ENCODE data around the gene APPBP2. TPM values are rescaled to one million over a fixed set of nuclear protein-coding genes. Genes with fewer than 3 reads are reported as not detected.
"Not testable (repeated sequence)": the region's sequence is repeated elsewhere in the genome, so short reads cannot be mapped to it uniquely, and the experiment has no call there.

APPBP2 gene
- polyA plus RNA-seq, 1 donor (not counting 4 experiments of a cell fraction or from before 2014, with no cell fraction given), result 21.1 TPM

DNA sequence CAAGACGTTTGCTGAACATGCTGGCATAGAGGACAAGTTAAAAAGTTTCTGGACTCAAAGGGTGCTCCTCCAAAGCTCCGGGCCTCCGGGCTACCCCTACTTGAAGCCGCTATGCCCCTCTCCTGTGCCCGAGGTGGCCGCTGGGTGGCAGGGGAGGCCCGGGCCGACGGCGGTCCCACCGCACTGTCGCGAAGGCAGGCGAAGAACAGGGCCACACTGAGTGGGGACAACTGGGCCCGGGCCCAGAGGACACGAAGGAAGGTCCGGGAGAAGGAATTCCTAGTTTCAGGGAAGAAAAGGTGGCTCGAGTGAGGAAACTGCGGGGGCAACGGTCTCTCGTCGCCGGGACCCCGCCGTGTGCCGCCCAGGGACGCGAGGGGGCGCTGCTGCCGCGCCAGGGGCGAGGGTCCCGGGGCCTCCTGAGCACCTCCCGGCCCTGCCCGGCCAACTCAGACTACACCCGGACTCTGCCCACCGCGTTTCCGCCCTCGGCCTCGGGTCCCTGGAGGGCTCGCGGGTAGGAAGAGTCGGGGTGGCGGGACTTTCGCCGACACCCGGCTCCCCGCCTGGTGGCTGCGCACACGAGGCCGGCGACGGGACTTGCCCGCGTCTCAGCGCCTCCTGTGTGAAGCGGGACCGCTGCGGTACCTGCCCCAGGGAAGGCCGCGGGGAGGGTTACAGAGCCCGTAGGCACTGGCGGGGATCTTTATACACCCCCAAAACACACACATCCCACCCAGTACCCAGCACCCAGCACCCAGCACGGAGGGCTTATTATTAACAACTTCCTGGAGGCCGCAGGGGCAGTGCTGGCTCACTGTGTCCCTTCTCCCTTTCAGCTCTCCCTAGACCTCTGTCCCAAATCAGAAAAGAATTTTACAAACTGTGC is 104.5 kb downstream of the APPBP2 start:
- peaks cover 5% of the 10 kb centered on the region for H3K4me1 ChIP-seq (ENCODE audit: control insufficient read depth, extremely low read depth, insufficient read depth, low read length)
- H3K27ac ChIP-seq (ENCODE audit: control insufficient read depth, insufficient read depth, low read length), result no peak overlapping the region
- H3K9me1 ChIP-seq (ENCODE audit: control insufficient read depth, extremely low read depth, insufficient read depth, low read length), result no peaks in the 10 kb centered on the region
- DNase-seq (ENCODE audit: low read depth, low spot score) (no peak), FAIRE-seq (no peak)
- TF ChIP-seq, protein P1, sequence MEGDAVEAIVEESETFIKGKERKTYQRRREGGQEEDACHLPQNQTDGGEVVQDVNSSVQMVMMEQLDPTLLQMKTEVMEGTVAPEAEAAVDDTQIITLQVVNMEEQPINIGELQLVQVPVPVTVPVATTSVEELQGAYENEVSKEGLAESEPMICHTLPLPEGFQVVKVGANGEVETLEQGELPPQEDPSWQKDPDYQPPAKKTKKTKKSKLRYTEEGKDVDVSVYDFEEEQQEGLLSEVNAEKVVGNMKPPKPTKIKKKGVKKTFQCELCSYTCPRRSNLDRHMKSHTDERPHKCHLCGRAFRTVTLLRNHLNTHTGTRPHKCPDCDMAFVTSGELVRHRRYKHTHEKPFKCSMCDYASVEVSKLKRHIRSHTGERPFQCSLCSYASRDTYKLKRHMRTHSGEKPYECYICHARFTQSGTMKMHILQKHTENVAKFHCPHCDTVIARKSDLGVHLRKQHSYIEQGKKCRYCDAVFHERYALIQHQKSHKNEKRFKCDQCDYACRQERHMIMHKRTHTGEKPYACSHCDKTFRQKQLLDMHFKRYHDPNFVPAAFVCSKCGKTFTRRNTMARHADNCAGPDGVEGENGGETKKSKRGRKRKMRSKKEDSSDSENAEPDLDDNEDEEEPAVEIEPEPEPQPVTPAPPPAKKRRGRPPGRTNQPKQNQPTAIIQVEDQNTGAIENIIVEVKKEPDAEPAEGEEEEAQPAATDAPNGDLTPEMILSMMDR (optimal IDR thresholded peaks at IDR 0.05 in 1 of 3, IDR thresholded peaks at IDR 0.05 in 1 of 3, conservative IDR thresholded peaks at IDR 0.05 in 1 of 3; ENCODE audit: extremely low read depth in 1 of 3, insufficient read depth in 2 of 3, low read length in 3 of 3), result peak; percentile 67 to 87 (median 78)
- TF ChIP-seq EZH2 (IDR thresholded peaks at IDR 0.05; ENCODE audit: low read length), result no peak
- no peaks in the 10 kb centered on the region for H4K20me1 ChIP-seq (ENCODE audit: control insufficient read depth, extremely low read depth, insufficient read depth, low read length)
- H3K9me3 ChIP-seq (ENCODE audit: control insufficient read depth, low read depth, low read length), result no peaks in the 10 kb centered on the region
- H3K4me2 ChIP-seq (ENCODE audit: control insufficient read depth, extremely low read depth, insufficient read depth, low read depth, low read length), result peak overlapping the region; percentile 90
- dilution Hi-C loops (cut with MboI; ENCODE audit: extremely low pct_ligation_motif_present, low sequenced_read_pairs), result no loop called here
- H2AFZ ChIP-seq (ENCODE audit: control insufficient read depth, low read length), result peak overlapping the region; percentile 95
- peaks cover 8% of the 10 kb centered on the region for H3K27me3 ChIP-seq (ENCODE audit: control insufficient read depth, extremely low read depth, insufficient read depth, low read length)
- no peaks in the 10 kb centered on the region for H3K79me2 ChIP-seq (ENCODE audit: control insufficient read depth, insufficient read depth, low read length)
- peak overlapping the region; percentile 33 to 77 (median 67) for H3K4me3 ChIP-seq (ENCODE audit: control insufficient read depth in 2 of 3, extremely low read depth in 1 of 3, insufficient read depth in 2 of 3, low read depth in 1 of 3, low read length in 3 of 3)
- no peaks in the 10 kb centered on the region for H3K36me3 ChIP-seq (ENCODE audit: control insufficient read depth in 2 of 2, extremely low read depth in 1 of 2, insufficient read depth in 2 of 2, low read length in 2 of 2)
- H3K9ac ChIP-seq (ENCODE audit: control insufficient read depth, extremely low read depth, insufficient read depth, low read length), result peak overlapping the region; percentile 61

- H3K9me3 ChIP-seq (ENCODE audit: control insufficient read depth, low read depth, low read length); dilution Hi-C loops (cut with MboI; ENCODE audit: extremely low pct_ligation_motif_present, low sequenced_read_pairs); H3K27me3 ChIP-seq (ENCODE audit: control insufficient read depth, extremely low read depth, insufficient read depth, low read length); H3K79me2 ChIP-seq (ENCODE audit: control insufficient read depth, insufficient read depth, low read length); H3K4me3 ChIP-seq (ENCODE audit: control insufficient read depth in 2 of 3, extremely low read depth in 1 of 3, insufficient read depth in 2 of 3, low read depth in 1 of 3, low read length in 3 of 3); H3K9me1 ChIP-seq (ENCODE audit: control insufficient read depth, extremely low read depth, insufficient read depth, low read length); H2AFZ ChIP-seq (ENCODE audit: control insufficient read depth, low read length); H3K4me2 ChIP-seq (ENCODE audit: control insufficient read depth, extremely low read depth, insufficient read depth, low read depth, low read length); H4K20me1 ChIP-seq (ENCODE audit: control insufficient read depth, extremely low read depth, insufficient read depth, low read length); H3K36me3 ChIP-seq (ENCODE audit: control insufficient read depth in 2 of 2, extremely low read depth in 1 of 2, insufficient read depth in 2 of 2, low read length in 2 of 2); FAIRE-seq; H3K4me1 ChIP-seq (ENCODE audit: control insufficient read depth, extremely low read depth, insufficient read depth, low read length); H3K9ac ChIP-seq (ENCODE audit: control insufficient read depth, extremely low read depth, insufficient read depth, low read length); DNase-seq (ENCODE audit: low read depth, low spot score); H3K27ac ChIP-seq (ENCODE audit: control insufficient read depth, insufficient read depth, low read length): not testable (repeated sequence)
These were observed 106.2 kb downstream of the APPBP2 start for GRCh38 chr17:60419875-60420274.

- H3K9me1 ChIP-seq (ENCODE audit: control insufficient read depth, extremely low read depth, insufficient read depth, low read length); H3K4me3 ChIP-seq (ENCODE audit: control insufficient read depth in 2 of 3, extremely low read depth in 1 of 3, insufficient read depth in 2 of 3, low read depth in 1 of 3, low read length in 3 of 3); H3K9ac ChIP-seq (ENCODE audit: control insufficient read depth, extremely low read depth, insufficient read depth, low read length); H2AFZ ChIP-seq (ENCODE audit: control insufficient read depth, low read length); H3K79me2 ChIP-seq (ENCODE audit: control insufficient read depth, insufficient read depth, low read length); H3K4me1 ChIP-seq (ENCODE audit: control insufficient read depth, extremely low read depth, insufficient read depth, low read length); H3K27ac ChIP-seq (ENCODE audit: control insufficient read depth, insufficient read depth, low read length); H4K20me1 ChIP-seq (ENCODE audit: control insufficient read depth, extremely low read depth, insufficient read depth, low read length); dilution Hi-C loops (cut with MboI; ENCODE audit: extremely low pct_ligation_motif_present, low sequenced_read_pairs); FAIRE-seq; DNase-seq (ENCODE audit: low read depth, low spot score); H3K9me3 ChIP-seq (ENCODE audit: control insufficient read depth, low read depth, low read length); H3K4me2 ChIP-seq (ENCODE audit: control insufficient read depth, extremely low read depth, insufficient read depth, low read depth, low read length); H3K27me3 ChIP-seq (ENCODE audit: control insufficient read depth, extremely low read depth, insufficient read depth, low read length); H3K36me3 ChIP-seq (ENCODE audit: control insufficient read depth in 2 of 2, extremely low read depth in 1 of 2, insufficient read depth in 2 of 2, low read length in 2 of 2): not testable (repeated sequence)
These were observed 107.0 kb downstream of the APPBP2 start for GRCh38 chr17:60419003-60419402.

All from keratinocyte (primary cell).